Stimulated activated CD4-positive, alpha-beta T cell treated with anti-CD3 and anti-CD28 coated beads, Interleukin-12 subunit alpha, Interleukin-12 subunit beta, amount 100 ng/mL, for 4 hours (primary cell): ENCODE data around the gene LRRC72.
"Not testable (repeated sequence)": the region's sequence is repeated elsewhere in the genome, so short reads cannot be mapped to it uniquely, and the experiment has no call there.

Experiments used
- DNase-seq: peaks from one replicate; pipeline ENCODE4 v3.0.0-alpha.2; 2020

LRRC72 gene

DNA sequence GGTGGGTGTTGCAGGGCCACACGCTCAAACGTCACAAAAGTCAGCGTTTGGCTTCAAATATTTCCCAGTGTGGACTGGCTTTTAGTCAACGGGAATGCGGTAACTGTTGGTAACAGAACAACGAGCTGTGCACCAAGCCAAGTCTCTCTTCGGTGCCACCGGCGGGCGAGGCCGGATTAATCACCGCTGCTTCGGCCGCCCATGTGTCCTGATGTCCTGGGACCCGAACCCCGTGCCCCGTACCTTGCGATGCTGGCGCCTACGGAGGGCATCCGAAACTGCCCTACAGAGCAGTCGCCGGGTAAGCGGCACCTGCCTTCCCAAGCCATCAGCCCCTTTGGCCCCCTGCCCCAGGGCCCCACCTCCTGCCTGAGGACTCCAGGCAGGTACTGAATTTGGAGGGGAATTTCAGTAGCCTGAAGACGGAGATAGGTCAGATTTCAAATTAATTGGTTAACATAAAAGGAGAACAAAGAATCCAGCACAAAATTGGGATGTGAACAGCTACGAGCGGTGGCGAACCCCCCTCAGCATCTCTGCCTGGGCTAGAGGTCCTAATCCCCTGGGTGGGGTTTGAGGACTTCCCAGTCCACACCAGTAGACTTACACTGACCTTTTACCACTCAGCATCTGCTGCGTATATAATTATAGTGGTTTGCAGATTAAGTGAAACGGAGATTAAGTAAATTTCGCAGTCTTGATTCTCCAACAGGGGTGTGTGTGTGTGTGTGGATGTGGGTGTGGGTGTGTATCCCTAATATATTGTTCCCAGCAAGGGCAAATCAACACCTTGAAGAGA lies at the start of gene LRRC72:
LRRC72 (plus strand) TSS at position 84 of the 799 bp plus-strand sequence; CDS start at position 212, 128 bp downstream.
- no peak for DNase-seq

DNA sequence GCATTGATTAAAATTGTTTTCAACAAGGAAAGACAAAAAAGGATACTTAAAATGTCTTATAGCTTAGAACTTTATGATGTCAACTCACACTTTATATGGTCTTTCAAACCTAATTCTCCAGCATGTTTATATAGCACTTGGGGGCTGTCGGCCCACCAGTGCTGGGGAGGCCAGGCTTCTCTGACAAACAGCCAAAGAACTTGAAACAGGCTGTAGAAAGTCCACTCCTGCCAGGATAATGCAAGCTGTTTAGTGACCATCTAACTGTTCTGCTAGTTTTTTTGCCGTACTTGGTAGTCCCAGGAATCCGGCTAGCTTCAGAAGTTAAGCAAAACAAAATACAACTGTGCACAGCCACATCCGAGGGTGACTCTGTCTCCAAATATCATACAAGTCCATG lies 47.5 kb upstream of the LRRC72 start:
- no peak for DNase-seq

DNA sequence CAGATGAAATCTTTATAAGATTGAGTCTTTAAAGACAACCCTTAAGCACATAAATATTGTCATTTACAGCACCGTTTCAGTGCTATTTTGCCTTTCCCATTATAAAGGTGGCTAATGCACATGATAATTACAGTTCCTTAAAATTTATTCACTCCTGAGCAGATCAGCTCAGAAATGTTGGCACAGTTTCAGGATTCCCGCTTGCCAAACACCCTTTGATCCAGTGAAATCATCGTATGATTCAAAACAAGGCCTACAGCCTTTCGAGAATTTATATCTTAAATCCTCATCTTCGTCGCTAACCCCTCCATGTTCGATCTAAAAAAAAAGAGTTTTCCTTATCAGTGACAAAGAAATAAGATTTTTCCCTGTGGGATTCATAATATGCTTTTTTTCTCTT lies 47.0 kb upstream of the LRRC72 start:
- DNase-seq, result no peak

DNA sequence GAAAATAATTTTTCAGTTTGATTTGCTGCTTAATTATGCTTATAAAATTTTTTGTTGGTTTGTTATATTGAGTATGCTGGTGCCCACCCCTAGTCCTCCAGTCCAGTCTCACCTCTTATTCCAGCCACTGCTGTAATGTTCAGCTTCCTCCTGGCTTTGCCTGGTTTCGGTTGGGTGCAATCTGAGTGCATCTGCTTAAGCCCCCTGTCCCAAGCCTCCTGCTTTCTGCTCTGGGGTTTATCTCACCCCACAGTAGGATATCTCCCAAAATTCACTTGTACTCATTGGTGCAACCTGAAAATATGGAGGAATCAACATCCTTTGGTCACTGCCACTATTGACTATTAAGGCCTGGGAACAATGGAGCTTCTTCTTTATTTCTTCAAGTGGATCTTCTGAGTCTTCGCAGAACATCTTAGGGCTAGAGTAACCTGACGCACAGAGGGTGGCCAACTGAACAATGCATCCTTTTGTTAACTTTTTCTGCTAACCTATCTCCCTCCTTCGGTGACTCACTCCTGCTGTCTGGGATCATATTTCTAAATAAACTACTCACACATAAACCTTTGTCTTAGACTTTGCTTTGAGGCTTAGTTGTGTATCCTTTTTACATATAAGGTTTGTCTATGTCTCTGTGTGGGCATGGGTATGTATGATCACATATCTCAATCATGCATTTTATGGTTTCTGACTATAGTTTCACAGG lies 42.0 kb upstream of the LRRC72 start:
- no peak for DNase-seq

- no peak for DNase-seq
Measured at GRCh38 chr7:16491148-16491547, 35.5 kb upstream of the LRRC72 start.

DNA sequence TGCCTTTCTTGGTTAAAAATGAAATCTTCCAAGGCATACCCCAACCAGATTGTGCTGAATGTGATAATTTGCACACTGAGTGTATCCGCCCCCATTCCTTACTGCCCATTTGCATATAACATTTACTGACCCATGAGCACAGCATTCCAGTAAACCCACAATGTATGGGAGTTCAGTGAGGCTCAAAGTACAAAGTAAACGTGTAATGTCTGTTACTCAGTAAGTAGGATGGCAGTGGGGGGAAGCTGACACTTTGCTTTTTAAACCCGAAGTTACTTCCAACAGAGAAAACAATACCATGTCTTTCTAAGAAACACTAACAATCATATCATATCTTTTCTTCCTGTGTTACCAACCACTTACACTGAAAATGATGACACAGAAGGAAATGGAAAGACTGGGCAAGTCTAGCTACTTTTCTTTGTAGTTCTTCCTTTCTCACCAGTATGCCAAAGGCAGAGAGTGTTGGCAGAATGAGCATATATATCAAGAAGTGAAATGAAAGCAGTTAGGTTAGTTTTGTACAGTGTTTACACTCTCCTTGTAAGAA lies 34.0 kb upstream of the LRRC72 start:
- DNase-seq, result no peak

DNA sequence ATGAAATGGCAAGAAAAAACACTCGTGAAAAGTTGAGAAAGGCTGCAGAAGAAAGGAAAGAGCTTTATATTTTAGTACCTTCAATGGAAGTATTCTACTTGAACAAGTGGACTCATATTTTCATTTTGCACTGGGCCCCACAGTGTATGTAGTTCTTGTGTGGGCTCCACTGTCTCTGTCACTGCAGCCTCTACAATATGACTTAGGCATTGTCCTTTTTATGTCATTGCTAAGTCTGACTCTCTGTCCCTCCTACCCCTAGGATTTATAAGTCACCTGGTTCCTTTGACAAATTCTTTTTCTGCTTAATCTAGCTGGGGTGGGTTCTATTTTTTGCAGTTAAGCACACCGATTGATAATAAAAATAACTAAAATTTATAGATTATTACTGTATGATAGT lies 33.4 kb upstream of the LRRC72 start:
- DNase-seq, result no peak

- no peak for DNase-seq
Measured at GRCh38 chr7:16494551-16494950, 32.1 kb upstream of the LRRC72 start.

DNA sequence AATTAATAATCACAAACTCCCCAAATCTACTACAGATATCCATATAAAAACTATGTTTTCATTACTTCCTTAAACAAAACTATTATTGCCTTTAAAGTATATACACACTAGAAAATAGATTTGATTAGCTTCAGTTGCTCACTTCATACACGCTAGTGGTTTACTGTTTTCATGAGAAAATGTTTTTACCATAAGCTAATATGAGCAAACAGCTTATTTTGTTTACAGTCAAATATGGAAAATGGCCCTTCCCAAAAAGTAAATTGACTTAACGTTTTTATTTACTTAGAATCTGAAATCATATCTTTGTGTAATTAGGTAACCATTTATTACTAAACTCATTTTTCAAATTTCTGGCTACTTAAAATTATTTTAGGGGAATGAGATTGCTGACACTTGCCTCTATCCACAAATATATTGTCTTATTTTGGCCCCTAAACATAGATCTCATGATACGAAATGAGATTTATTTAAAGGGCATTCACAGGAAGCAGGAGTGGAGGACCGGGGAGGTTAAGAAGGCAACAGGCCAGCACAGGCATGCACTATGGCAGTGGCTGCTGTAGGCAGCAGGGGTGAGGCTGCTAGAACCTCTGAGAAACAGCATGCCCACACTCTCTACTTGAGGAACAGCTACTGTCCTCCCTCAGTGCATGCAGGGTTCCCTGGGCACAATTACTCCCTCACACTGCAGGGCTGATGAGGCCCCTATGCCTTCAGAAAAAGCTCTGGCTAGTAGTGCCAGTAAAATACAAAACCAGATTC lies 31.5 kb upstream of the LRRC72 start:
- DNase-seq, result no peak

- no peak for DNase-seq
Measured at GRCh38 chr7:16498122-16498521, 28.5 kb upstream of the LRRC72 start.

- no peak for DNase-seq
Measured at GRCh38 chr7:16502303-16502702, 24.3 kb upstream of the LRRC72 start.

DNA sequence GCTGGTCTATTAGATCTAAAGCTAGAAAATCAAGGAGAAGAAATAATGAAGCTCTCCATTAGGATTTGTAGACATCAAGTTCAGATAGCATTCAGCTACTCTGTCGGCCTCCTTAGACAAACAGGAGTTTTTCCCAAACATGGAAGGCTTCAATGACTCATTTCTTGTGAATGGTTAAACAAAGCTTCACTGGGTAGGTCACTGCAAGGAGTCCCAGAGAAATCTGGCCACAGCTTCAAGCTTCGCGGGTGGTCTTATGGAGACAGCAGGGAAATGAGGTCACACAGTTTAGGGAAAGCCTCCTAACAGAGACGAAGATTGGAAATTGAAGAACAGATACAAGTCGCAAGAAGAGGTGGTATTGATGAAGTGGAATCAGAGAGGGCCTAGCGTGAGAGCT lies 22.6 kb upstream of the LRRC72 start:
- no peak for DNase-seq

DNA sequence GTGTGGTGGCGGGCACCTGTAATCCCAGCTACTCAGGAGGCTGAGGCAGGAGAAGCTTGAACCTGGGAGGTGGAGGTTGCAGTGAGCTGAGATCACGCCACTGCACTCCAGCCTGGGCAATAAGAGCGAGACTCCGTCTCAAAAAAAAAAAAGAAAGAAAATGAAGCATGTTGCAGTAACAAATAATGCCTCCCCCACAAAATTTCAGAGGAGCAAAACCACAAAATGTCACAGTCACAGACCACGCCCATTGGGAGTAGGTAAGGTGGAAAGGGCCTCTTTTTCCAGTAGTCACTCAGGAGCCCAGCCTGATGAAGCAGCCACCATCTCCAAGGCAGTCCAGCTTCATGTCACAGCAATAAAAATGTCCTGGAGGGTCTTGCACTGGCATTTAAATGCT lies 20.2 kb upstream of the LRRC72 start:
- not testable (repeated sequence) for DNase-seq

DNA sequence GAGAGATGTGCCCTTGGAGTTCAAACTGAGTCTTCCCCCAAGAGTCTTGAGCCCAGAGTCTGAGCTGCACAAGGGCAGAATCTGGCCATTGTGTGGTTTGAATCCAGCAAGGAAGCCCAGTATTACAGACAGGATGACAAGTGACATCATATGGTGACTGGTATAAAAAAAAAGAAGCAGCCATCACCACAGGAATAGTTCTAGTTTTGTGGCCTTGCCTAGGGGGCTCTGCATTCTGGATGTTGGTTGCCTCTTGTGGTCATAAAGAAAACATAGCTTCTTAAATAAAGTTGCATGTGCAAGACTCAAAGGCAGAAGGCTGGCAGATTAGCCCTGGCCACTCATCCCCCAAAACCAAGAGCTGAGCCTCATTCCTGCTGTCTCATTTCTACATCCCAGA lies 16.8 kb upstream of the LRRC72 start:
- DNase-seq, result no peak

DNA sequence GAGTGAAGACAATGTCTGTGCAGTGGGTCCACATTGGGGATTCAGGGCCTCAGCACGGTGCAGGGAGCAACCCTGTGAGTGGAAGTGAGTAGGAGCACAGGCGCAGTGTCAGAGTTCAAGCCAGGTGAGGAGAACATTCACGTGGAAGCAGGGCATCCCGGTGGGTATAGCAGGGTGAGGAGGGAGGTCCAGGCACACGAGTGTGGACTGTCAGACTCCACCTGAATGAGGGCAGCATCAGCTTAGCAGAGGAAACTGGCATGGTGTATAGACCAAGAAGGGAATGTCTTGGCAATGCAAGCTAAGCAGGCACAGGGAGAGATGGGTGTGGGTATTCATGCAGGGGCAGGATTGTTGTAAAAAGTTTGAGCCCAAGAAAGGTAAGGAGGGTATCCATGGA lies 15.3 kb upstream of the LRRC72 start:
- DNase-seq, result no peak

- no peak for DNase-seq
Measured at GRCh38 chr7:16512097-16512496, 14.5 kb upstream of the LRRC72 start.

DNA sequence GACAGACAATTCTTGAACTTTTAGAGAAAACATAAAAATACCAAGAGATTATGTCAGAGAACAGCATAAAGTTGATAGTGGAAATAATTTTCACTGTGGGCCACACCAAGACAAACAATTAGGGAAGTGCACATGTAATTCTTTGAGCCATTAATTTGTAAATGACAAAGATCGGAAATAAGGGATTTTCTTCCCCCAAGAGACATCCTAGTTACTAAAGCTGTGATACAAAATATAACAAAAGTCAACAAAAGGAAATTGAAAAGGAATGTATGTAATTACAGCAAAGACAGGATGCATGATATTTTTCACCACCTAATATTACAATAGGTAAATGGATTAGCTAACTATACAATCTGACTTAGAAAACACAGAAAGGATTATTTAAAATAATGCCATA lies 12.4 kb upstream of the LRRC72 start:
- DNase-seq, result no peak

GRCh38 chr7:16514729-16515128 lies 11.9 kb upstream of the LRRC72 start:
- no peak for DNase-seq

DNA sequence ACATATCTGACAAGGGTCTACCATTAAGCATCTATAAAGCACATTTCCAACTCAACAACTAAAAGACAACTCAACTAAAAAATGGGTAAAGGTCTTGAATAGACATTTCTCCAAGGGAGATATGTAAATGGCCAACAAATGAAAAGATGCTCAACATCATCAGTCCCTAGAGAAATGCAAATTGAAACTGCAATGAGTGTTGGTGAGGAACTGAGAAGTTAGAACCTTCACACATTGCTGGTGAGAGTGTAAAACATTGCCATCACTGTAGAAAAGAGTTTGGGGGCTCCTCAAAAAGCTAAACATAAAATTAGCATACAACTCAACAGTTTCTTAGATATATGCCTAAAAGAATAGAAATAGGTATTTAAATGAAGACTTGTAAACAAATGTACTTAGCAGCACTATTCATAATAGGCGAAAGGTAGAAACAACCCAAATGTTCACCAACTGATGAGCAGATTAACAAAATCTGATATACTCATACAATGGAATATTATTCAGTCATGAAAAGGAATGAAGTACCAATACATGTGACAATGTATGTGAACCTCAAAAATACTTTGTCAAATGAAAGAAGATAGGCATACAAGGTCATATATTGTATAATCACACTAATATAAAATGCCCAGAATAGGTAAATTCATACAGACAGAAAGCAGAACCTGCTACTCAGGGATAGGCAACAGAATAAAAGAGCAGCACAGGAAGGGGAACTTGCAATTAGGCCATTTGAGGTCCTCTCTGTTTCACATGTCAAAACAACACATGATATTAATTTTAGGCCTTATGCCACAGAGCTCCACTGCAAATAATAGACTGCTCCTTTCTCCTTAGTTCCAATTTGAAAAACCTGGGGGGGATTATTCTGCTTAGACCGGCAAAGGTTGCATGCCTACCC lies 10.6 kb upstream of the LRRC72 start:
- DNase-seq, result no peak

- DNase-seq, result not testable (repeated sequence)
Measured at GRCh38 chr7:16519985-16520384, 6.6 kb upstream of the LRRC72 start.

DNA sequence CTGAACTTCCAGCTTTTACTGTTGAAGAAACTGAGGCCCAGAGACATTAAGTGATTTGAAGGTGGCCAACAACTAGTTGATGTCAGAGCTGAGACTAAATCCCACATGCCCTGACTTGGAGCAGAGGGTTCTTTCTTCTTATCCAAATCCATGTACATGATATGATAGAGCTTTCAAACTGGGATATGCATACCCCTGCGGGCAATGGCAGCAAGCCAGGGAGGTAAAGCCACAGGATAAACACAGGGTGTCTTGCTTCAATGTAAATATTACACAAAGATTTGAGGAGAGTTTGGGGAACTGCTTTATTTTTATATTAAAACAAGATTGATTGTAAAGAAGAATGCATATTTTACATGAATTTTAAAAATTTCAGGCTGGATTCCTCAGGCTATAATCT lies 2.3 kb upstream of the LRRC72 start:
- DNase-seq, result no peak

GRCh38 chr7:16528520-16528919 lies 1.9 kb downstream of the LRRC72 start:
- no peak for DNase-seq
